ENCODE data around the gene CDK5. TPM values are rescaled to one million over a fixed set of nuclear protein-coding genes. Genes with fewer than 3 reads are reported as not detected.
"Not testable (repeated sequence)": the region's sequence is repeated elsewhere in the genome, so short reads cannot be mapped to it uniquely, and the experiment has no call there.

The CDK5 gene
- total RNA-seq, 1 experiment from 2014 or later: 21.1 TPM

- H3K9me3 ChIP-seq (ENCODE audit: low read depth, low read length, poor library complexity, severe bottlenecking); BruUV-seq (replicated peaks); intact Hi-C loops (cut with micrococcal nuclease; ENCODE audit: unreplicated experiment); DNase-seq (ENCODE audit: low spot score); H3K4me1 ChIP-seq (ENCODE audit: insufficient read depth, low read length, poor library complexity, severe bottlenecking); H3K36me3 ChIP-seq (ENCODE audit: insufficient read depth, low read length, poor library complexity, severe bottlenecking); H3K27me3 ChIP-seq (replicated peaks; ENCODE audit: insufficient read depth, low read depth, low read length, poor library complexity); POLR2A ChIA-PET (ENCODE audit: low non-redundant PET); H3K27ac ChIP-seq (ENCODE audit: low read depth, low read length, poor library complexity, severe bottlenecking): not testable (repeated sequence)
- CTCF ChIA-PET: interaction anchor here (0.6 to 1.5 kb wide), 3 partner anchors 8 to 41 kb away, joined by 3 to 6 read pairs (median 5); no protein-coding TSS in a partner anchor
- H3K4me3 ChIP-seq (ENCODE audit: low read depth, low read length, poor library complexity, severe bottlenecking): peak overlapping the region; percentile 62
These were observed 30.6 kb downstream of the CDK5 start for GRCh38 chr7:151026771-151027727.

- ChIA-PET POLR2A (ENCODE audit: low non-redundant PET) (no interaction called here), CTCF (interaction anchor here (0.6 kb wide), 1 partner anchor 12 kb away, joined by 6 read pairs; no protein-coding TSS in a partner anchor)
- TF ChIP-seq CTCF (conservative IDR thresholded peaks at IDR 0.05; ENCODE audit: low read depth, low read length): no peak
- no peak for TF ChIP-seq EZH2 (IDR thresholded peaks at IDR 0.05; ENCODE audit: borderline replicate concordance, low read depth, low read length, poor library complexity, severe bottlenecking)
- intact Hi-C loops (cut with micrococcal nuclease; ENCODE audit: unreplicated experiment): no loop called here
- H3K9me3 ChIP-seq (ENCODE audit: low read depth, low read length, poor library complexity, severe bottlenecking): no peaks in the 10 kb centered on the region
- no peaks in the 10 kb centered on the region for H3K36me3 ChIP-seq (ENCODE audit: insufficient read depth, low read length, poor library complexity, severe bottlenecking)
- no peaks in the 10 kb centered on the region for H3K27me3 ChIP-seq (replicated peaks; ENCODE audit: insufficient read depth, low read depth, low read length, poor library complexity)
- no peak overlapping the region for H3K4me3 ChIP-seq (ENCODE audit: low read depth, low read length, poor library complexity, severe bottlenecking)
- H3K4me1 ChIP-seq (ENCODE audit: insufficient read depth, low read length, poor library complexity, severe bottlenecking): no peaks in the 10 kb centered on the region
- H3K27ac ChIP-seq (ENCODE audit: low read depth, low read length, poor library complexity, severe bottlenecking): no peak overlapping the region
- BruUV-seq (replicated peaks): no TSS peak
- DNase-seq (ENCODE audit: low spot score): no peak
These were observed 31.6 kb downstream of the CDK5 start for GRCh38 chr7:151025924-151026671.

DNA sequence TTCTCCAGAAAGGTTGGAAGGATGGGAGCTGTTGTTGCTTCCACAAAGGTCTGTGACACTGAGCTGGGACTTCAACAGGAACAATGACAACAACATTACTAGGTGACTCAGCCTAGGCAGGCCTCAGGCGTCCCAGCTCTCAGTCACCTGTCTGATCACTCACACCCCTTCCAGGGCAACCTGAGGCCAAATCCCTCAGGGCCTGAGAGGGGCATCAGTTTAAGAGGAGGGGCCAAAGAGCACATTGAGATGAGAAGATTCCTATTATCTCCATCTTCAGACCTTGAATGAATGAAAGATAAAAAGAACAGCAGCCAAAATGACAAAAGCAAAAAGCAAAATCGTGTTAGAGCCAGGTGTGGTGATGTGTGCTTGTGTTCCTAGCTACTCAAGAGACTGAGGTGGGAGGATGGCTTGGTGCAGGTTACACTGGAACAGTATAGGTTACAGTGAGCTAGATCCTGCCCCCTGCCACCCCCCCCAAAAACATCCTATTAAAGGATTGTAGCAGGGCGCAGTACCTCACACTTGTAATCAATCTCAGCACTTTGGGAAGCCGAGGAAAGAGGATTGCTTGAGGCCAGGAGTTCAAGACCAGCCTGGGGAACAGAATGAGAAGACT, 33.2 kb downstream of the CDK5 start, which contains the start of gene ATG9B:
ATG9B (minus strand) TSS at position 60 of the 622 bp plus-strand sequence. CDS start 71 bp downstream, outside the sequence.
- CTCF ChIA-PET: no interaction called here
- intact Hi-C loops (cut with micrococcal nuclease; ENCODE audit: unreplicated experiment): no loop called here

More for the DNA sequence above, 33.2 kb downstream of the CDK5 start, which contains the start of gene ATG9B:
- H3K4me1 ChIP-seq (ENCODE audit: insufficient read depth, low read length, poor library complexity, severe bottlenecking): no peaks in the 10 kb centered on the region
- H3K27me3 ChIP-seq (replicated peaks; ENCODE audit: insufficient read depth, low read depth, low read length, poor library complexity): peaks cover 3% of the 10 kb centered on the region
- no peak for DNase-seq (ENCODE audit: low spot score)
- POLR2A ChIA-PET (ENCODE audit: low non-redundant PET): interaction anchor here (0.7 kb wide), 1 partner anchor 77 kb away, joined by 5 read pairs; no protein-coding TSS in a partner anchor
- H3K4me3 ChIP-seq (ENCODE audit: low read depth, low read length, poor library complexity, severe bottlenecking): no peak within 1 kb of the TSS
- no peaks in the 10 kb centered on the region for H3K36me3 ChIP-seq (ENCODE audit: insufficient read depth, low read length, poor library complexity, severe bottlenecking)
- H3K9me3 ChIP-seq (ENCODE audit: low read depth, low read length, poor library complexity, severe bottlenecking): no peaks in the 10 kb centered on the region
- TF ChIP-seq EZH2 (IDR thresholded peaks at IDR 0.05; ENCODE audit: borderline replicate concordance, low read depth, low read length, poor library complexity, severe bottlenecking) (no peak), CTCF (conservative IDR thresholded peaks at IDR 0.05; ENCODE audit: low read depth, low read length) (no peak)
- no TSS peak for BruUV-seq (replicated peaks)
- no peak within 1 kb of the TSS for H3K27ac ChIP-seq (ENCODE audit: low read depth, low read length, poor library complexity, severe bottlenecking)
